ENCODE measurements around the gene HYLS1.

HYLS1 gene

DNA sequence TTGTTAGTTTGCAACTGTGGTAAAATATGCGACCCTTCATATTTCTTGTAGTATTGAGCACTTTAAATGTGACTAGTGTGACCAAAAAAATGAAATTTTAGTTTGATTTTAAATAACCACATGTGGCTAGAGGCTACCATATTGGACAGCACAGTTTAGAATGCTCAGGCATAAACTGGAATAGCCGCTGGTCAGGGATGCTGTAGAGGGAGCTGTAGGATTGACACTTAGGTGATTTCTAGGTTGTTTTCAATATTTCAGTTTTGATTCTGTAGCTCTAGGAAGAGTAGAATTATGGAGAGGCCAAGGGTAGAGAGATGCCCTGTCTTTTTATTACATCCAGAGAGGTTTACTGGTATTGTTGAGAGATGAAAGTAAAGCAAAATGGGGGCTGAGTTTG is 47.6 kb downstream of the HYLS1 start:
- DNase-seq, result no peak

GRCh38 chr11:125935618-125936199 is 48.2 kb downstream of the HYLS1 start:
- DNase-seq, result no peak

GRCh38 chr11:125938418-125938817 is 51.0 kb downstream of the HYLS1 start:
- no peak for DNase-seq

DNA sequence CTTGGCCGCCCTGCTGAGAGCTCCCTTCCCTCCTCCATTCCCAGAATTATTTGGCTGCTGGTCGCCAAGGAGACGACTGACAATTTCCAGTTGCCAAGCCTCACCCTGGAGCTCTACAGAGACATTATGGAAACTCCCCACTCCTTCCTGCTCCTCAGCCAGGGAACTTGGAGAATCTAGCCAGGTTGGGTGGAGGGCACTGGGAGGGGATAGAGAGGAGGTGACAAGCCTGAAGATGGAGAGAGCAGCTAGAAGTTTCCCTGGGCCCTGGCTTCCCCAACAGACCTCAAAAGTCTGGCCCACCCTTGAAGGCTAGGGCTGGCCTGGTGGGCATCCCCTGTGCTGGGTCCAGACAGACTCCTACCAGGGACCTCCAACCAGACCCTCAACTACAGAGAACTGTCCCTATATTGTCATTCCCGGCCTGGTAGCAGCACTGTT is 51.6 kb downstream of the HYLS1 start:
- DNase-seq, result no peak

DNA sequence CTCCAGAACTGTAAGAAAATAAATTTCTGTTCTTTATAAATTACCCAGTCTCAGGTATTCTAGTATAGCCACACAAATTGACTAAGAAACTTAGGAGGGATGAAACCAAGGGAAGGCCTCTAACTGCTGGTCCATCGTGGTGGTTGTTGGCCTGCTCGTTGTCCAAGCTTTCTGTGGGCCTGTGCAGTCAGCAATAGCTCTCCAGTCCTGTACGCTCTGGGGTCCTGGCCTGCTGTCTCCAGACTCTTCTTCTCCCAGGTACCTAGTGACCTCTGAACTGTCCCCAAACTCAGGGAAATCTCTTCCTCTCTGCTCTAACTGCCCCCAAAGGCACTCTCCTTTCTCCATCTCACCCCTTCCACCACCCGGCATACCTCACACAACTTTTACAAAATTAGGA is 52.7 kb downstream of the HYLS1 start:
- no peak for DNase-seq

GRCh38 chr11:125941267-125941618 is 53.8 kb downstream of the HYLS1 start:
- no peak for DNase-seq

DNA sequence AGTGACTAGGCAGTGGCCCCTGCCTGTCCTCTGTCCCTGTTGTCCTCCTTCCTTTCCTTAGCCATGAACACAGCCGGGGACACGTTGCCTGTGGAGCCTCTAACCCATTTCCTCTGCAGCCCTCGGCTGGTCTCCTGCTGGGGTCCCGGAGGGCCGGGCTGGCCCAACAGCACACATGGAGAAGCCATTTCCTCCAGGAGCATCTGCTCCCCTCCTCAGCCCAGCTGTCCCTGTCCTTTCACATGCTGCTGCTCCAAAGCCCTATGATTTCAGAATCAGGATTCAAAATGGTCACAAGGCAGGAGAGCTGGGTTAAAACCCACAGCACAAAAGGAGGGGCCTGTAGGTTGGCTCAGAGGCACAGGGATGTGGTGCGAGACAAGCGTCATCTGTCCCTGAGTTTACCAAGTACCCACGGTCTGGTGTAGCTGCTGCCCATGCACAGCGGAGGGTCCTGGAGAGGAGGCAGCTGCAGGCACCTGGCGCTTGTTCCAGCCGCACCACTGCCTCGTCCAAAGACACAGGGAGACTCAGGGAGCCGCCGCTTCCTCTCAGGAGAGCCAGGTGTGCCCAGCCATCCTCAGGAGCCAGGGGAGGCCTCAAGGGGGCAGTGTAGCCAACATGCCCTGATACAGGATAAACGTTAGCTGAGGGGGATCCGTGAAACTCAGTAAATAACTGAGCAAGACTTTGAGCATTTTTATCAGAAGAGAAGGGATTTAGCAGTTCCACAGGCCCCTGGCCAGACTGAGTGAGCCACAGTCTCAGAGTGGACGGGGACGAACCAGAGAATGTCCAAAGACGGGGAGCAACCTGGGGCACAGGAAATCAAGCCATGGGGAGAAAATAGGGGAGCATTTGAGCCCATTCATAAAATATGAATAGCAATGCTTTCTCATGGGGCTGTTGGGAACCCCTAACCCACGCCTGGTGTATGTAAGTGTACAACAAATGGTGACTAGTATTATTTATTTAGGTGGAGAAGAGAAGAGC is 54.4 kb downstream of the HYLS1 start:
- DNase-seq, result peak; percentile 75

- no peak for DNase-seq
These were observed 55.4 kb downstream of the HYLS1 start for GRCh38 chr11:125942771-125943428.

GRCh38 chr11:125943661-125944349 is 56.3 kb downstream of the HYLS1 start:
- DNase-seq, result no peak

GRCh38 chr11:125944350-125945010 is 57.0 kb downstream of the HYLS1 start:
- DNase-seq, result no peak

DNA sequence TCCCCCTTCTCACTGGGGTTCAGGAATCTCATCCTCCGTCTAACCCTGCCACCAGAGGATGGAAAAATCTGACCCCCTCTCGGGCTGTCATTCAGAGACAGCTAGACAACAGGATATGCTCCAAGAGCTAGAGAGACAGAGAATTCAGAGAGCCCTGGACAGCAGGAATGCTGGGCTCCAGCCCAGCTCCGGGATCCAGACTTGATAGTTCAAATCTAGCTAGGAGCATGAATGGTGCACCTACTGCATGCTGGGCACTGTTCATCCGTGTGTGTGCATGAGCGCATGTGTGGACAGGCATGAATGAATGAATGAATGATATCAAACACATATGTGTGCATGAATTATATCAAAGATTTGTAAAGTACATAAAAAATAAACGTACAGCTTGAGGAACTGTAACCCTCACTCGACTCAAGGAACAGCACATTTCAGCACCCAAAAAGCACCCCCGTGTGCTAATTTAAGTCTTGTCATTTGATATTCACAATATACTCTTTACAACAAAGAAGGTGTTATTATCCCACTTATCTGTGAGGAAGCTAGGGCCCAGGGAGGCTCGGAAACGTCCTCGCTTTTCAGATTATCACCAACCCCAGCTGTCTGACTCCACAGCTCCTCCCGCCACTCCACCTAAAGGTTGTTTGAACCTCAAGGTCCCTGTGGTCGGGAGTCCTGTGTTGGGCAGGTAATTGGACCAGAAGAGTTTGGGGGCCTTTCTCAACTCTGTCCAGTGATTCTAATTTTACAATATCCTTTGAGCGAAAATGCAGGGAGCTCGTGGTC is 57.7 kb downstream of the HYLS1 start:
- no peak for DNase-seq

GRCh38 chr11:125945797-125946520 is 58.5 kb downstream of the HYLS1 start, which contains the start of gene VSIG10L2:
Gene VSIG10L2, plus strand, starts transcription at chr11:125946044. Its CDS starts 12 bp downstream, at chr11:125946056.
- DNase-seq, result no peak

DNA sequence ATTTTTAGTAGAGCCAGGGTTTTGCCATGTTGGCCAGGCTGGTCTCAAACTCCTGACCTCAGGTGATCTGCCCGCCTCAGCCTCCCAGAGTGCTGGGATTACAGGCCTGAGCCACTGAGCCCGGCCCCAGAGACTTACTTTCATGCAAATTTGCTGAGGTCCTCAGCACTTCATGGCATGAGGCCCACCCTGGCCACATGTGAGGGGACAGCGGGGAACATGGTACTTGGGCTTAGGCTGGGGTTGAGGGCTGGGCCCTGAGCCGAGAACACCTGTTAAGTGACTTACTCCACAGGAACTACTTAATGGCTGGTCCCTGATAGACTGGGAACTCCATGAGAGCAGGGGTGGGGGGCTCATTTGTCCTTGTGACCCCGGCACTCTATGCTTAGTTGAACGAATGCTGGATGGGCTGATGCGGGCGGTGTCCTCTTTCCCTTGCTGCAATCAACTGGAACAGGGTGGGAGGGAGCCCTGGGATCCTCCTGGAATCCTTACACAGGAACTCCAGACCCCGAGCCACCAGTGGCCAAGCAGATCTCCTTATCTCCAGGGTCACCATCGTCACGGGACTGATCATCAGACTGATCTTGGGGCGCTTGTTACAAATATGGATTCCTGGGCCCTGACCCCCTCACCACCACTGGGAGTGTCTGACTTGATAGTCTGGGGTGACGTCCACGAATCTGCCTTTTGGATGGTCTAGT is 59.4 kb downstream of the HYLS1 start:
- DNase-seq, result no peak

DNA sequence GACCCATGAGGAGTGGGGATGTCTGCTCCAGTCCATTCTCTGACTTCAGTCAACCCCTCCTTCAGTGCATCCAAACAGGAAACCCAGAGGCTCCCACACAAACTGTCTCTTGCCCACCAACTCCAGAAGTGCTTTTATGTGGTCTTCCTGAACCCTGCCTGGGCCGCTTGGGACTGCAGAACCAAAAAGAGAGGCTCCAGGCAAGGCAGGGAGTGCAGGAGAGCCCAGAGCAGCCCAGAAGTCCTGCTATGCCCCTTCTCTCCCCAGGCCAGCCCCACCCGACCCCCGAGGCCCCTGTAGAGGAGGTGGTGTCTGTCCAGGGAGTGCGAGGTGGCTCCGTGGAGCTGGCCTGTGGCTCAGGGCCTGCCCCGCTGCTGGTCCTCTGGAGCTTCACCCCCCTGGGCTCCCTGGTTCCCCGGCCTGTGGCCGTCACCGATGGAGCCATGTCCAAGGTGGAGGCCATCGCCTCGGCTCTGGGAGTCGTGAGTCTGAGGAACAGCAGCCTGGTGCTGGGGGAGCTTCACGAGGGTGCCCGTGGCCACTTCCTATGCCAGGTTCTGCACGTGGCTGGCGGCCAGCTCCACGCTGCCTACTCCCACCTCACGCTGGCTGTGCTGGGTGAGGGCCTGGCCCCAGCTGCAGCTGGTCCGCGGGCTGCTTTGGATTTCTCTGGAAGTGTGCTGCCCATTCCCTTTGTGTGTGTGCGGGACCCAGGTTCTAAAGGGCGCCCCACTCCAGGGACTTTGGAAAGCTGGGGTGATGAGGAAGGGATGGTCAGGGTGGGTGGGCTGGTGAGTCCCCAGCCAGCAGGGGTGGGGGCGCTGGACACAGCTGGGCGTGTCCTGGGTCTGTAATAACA is 60.2 kb downstream of the HYLS1 start:
- DNase-seq, result no peak

- no peak for DNase-seq
These were observed 61.0 kb downstream of the HYLS1 start for GRCh38 chr11:125948278-125949051.

- DNase-seq, result no peak
These were observed 62.1 kb downstream of the HYLS1 start for GRCh38 chr11:125949271-125950177.

DNA sequence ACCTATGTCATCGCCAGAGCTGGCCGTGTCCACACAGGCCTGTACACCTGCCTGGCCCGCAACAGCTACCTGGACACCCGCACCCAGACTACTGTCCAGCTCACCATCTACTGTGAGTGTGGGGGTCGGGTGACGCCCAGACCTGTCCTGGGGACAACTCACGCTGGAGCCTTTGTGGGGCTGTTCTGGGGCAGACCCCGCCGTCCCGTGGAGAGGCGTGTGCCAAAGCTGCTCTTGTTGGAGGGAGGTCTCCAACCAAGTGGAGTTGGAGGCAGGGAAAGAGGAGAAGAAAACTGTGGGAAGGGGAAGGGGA is 62.7 kb downstream of the HYLS1 start:
- DNase-seq, result no peak

Measured in NCI-H524 treated with DMSO at 0.1 percent for 48 hours (cell line).